ENCODE data around the gene C1QL2. TPM values are rescaled to one million over a fixed set of nuclear protein-coding genes. Genes with fewer than 3 reads are reported as not detected.

The C1QL2 gene
- polyA plus RNA-seq (ENCODE audit: insufficient read length): not detected
- long read RNA-seq, donor 1: 0 reads
- long read RNA-seq, donor 2: 0 reads
- long read RNA-seq, donor 3: 0 reads
- long read RNA-seq, donor 4: 0 reads
- long read RNA-seq, donor 5: 0 reads
- long read RNA-seq, donor 6: 0 reads
- long read RNA-seq, donor 7: 0 reads
- long read RNA-seq, donor 8: 0 reads

- DNase-seq: no peak
Observed at GRCh38 chr2:119158563-119159347, at the start of gene C1QL2. Gene C1QL2 (minus strand): TSS chr2:119158751. CDS start chr2:119158269, 482 bp downstream.

- no peak for DNase-seq
Observed at GRCh38 chr2:119207447-119207846, 48.9 kb upstream of the C1QL2 start.

GRCh38 chr2:119206201-119206600, 47.6 kb upstream of the C1QL2 start:
- DNase-seq: no peak

- no peak for DNase-seq
Observed at GRCh38 chr2:119205001-119205706, 46.6 kb upstream of the C1QL2 start.

- DNase-seq: no peak
Observed at GRCh38 chr2:119204525-119204924, 46.0 kb upstream of the C1QL2 start.

GRCh38 chr2:119202610-119203310, 44.2 kb upstream of the C1QL2 start:
- DNase-seq: no peak

GRCh38 chr2:119201815-119202214, 43.3 kb upstream of the C1QL2 start:
- DNase-seq: no peak

- no peak for DNase-seq
Observed at GRCh38 chr2:119198240-119198840, 39.8 kb upstream of the C1QL2 start.

- no peak for DNase-seq
Observed at GRCh38 chr2:119197529-119198239, 39.1 kb upstream of the C1QL2 start.

GRCh38 chr2:119197126-119197405, 38.5 kb upstream of the C1QL2 start:
- no peak for DNase-seq

- no peak for DNase-seq
Observed at GRCh38 chr2:119196301-119197125, 38.0 kb upstream of the C1QL2 start.

GRCh38 chr2:119195887-119196286, 37.3 kb upstream of the C1QL2 start:
- no peak for DNase-seq

- no peak for DNase-seq
Observed at GRCh38 chr2:119195001-119195400, 36.5 kb upstream of the C1QL2 start.

GRCh38 chr2:119192893-119193292, 34.3 kb upstream of the C1QL2 start:
- DNase-seq: no peak

- DNase-seq: no peak
Observed at GRCh38 chr2:119190321-119191111, 32.0 kb upstream of the C1QL2 start.

- no peak for DNase-seq
Observed at GRCh38 chr2:119184512-119184911, 26.0 kb upstream of the C1QL2 start.

- no peak for DNase-seq
Observed at GRCh38 chr2:119181791-119182445, 23.4 kb upstream of the C1QL2 start.

GRCh38 chr2:119181391-119181790, 22.8 kb upstream of the C1QL2 start:
- no peak for DNase-seq

GRCh38 chr2:119180892-119181291, 22.3 kb upstream of the C1QL2 start:
- no peak for DNase-seq
